Stimulated activated CD8-positive, alpha-beta memory T cell treated with anti-CD3 and anti-CD28 coated beads, Interleukin-2, amount 100 ng/mL, for 48 hours (primary cell): ENCODE results near the gene KCNIP1.
"Not testable (repeated sequence)": the region's sequence is repeated elsewhere in the genome, so short reads cannot be mapped to it uniquely, and the experiment has no call there.

Experiments used
- DNase-seq, 2 donors: peaks; one replicate each; pipeline ENCODE4 v3.0.0-alpha.2; 2020; ENCODE audit warnings: low read depth in 2 of 2

Gene KCNIP1

GRCh38 chr5:170749911-170750431 lies 246.2 kb downstream of the KCNIP1 start:
- no peak for DNase-seq

GRCh38 chr5:170750791-170751190 lies 247.0 kb downstream of the KCNIP1 start:
- no peak for DNase-seq

GRCh38 chr5:170751631-170752030 lies 247.8 kb downstream of the KCNIP1 start:
- no peak for DNase-seq

- DNase-seq, result no peak
Observed at GRCh38 chr5:170752257-170753215, 248.7 kb downstream of the KCNIP1 start.

GRCh38 chr5:170753311-170753710 lies 249.5 kb downstream of the KCNIP1 start:
- DNase-seq, result no peak

- DNase-seq, result not testable (repeated sequence)
Observed at GRCh38 chr5:170754508-170754907, 250.7 kb downstream of the KCNIP1 start.

- DNase-seq, result no peak
Observed at GRCh38 chr5:170755679-170756456, 252.0 kb downstream of the KCNIP1 start.

GRCh38 chr5:170756691-170757090 lies 252.9 kb downstream of the KCNIP1 start:
- DNase-seq, result no peak

- no peak for DNase-seq
Observed at GRCh38 chr5:170757182-170757601, 253.4 kb downstream of the KCNIP1 start.

GRCh38 chr5:170757669-170758068 lies 253.8 kb downstream of the KCNIP1 start:
- DNase-seq, result no peak

GRCh38 chr5:170758481-170758880 lies 254.7 kb downstream of the KCNIP1 start:
- no peak for DNase-seq

GRCh38 chr5:170760113-170760512 lies 256.3 kb downstream of the KCNIP1 start:
- DNase-seq, result no peak

GRCh38 chr5:170761048-170761707 lies 257.4 kb downstream of the KCNIP1 start:
- DNase-seq, result no peak

GRCh38 chr5:170761708-170762066 lies 257.9 kb downstream of the KCNIP1 start:
- no peak for DNase-seq

- not testable (repeated sequence) for DNase-seq
Observed at GRCh38 chr5:170762298-170762697, 258.5 kb downstream of the KCNIP1 start.

GRCh38 chr5:170765868-170766267 lies 262.0 kb downstream of the KCNIP1 start:
- not testable (repeated sequence) for DNase-seq

GRCh38 chr5:170769246-170769645 lies 265.4 kb downstream of the KCNIP1 start:
- DNase-seq, result no peak

- no peak for DNase-seq
Observed at GRCh38 chr5:170769898-170770416, 266.1 kb downstream of the KCNIP1 start.

GRCh38 chr5:170771496-170771895 lies 267.7 kb downstream of the KCNIP1 start:
- no peak for DNase-seq

- DNase-seq, result no peak
Observed at GRCh38 chr5:170773024-170773985, 269.5 kb downstream of the KCNIP1 start.
